Measurements from ENCODE around the gene LINGO1. TPM values are rescaled to one million over a fixed set of nuclear protein-coding genes. Genes with fewer than 3 reads are reported as not detected.

LINGO1 gene
- total RNA-seq, 1 experiment from 2014 or later: 51.3 TPM

DNA sequence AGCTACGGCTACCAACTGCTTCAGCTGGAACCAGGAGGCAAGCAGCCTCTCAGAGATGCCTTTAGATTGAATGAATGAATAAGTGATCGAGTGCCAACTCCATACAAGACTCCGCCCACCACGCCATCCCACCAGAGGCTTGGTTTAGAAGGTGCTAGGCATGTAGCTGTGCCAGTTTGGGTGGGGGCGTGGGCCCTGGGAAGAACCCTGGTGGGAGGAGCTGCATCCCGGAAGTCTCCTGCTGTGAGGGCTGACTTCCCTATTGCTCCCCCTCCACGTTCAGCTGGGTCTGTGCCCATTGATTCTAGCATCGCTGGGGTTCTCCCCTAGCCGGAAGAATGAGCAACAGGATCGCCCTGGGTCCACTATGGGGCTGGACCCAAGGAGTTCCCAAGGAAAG lies 20.9 kb downstream of the LINGO1 start (continued):
- TF ChIP-seq, protein P1, sequence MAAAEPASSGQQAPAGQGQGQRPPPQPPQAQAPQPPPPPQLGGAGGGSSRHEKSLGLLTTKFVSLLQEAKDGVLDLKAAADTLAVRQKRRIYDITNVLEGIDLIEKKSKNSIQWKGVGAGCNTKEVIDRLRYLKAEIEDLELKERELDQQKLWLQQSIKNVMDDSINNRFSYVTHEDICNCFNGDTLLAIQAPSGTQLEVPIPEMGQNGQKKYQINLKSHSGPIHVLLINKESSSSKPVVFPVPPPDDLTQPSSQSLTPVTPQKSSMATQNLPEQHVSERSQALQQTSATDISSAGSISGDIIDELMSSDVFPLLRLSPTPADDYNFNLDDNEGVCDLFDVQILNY (CRISPR knock-in tag; IDR thresholded peaks at IDR 0.05): no peak

DNA sequence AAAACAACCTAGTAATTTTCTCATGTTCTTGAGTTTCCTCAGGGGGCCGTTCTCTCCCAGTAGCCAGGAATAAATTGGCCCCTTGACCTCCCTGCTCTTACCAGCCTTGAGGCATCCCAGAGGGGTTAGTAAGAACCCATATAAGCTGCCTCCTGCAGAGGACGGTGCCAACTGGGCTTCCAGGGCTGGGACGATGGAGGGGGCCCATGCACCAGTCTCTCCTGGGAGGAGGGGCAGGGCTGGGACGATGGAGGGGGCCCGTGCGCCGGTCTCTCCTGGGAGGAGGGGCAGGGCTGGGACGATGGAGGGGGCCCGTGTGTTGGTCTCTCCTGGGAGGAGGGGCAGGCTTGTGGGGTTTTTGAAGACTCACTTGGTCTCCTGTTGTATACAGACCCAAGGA lies 22.0 kb downstream of the LINGO1 start:
- ATAC-seq: peak; percentile 3; the same call in 1 of the 2 replicates
- no peak overlapping the region for H3K4me3 Mint-ChIP-seq
- no peaks in the 10 kb centered on the region for H3K9me3 Mint-ChIP-seq
- DNase-seq (ENCODE audit: low spot score): no peak
- no peak overlapping the region for H3K27ac Mint-ChIP-seq
- CTCF ChIA-PET: interaction anchor here (1.0 to 17.1 kb wide), 3 partner anchors 8 to 264 kb away, joined by 3 to 195 read pairs (median 3); partner anchors contain the start of gene LINGO1
- peaks cover 14% of the 10 kb centered on the region for H3K36me3 Mint-ChIP-seq
- H3K27me3 Mint-ChIP-seq (ENCODE audit: low read depth): no peaks in the 10 kb centered on the region
- POLR2A ChIA-PET: no interaction called here
- TF ChIP-seq, protein P2, sequence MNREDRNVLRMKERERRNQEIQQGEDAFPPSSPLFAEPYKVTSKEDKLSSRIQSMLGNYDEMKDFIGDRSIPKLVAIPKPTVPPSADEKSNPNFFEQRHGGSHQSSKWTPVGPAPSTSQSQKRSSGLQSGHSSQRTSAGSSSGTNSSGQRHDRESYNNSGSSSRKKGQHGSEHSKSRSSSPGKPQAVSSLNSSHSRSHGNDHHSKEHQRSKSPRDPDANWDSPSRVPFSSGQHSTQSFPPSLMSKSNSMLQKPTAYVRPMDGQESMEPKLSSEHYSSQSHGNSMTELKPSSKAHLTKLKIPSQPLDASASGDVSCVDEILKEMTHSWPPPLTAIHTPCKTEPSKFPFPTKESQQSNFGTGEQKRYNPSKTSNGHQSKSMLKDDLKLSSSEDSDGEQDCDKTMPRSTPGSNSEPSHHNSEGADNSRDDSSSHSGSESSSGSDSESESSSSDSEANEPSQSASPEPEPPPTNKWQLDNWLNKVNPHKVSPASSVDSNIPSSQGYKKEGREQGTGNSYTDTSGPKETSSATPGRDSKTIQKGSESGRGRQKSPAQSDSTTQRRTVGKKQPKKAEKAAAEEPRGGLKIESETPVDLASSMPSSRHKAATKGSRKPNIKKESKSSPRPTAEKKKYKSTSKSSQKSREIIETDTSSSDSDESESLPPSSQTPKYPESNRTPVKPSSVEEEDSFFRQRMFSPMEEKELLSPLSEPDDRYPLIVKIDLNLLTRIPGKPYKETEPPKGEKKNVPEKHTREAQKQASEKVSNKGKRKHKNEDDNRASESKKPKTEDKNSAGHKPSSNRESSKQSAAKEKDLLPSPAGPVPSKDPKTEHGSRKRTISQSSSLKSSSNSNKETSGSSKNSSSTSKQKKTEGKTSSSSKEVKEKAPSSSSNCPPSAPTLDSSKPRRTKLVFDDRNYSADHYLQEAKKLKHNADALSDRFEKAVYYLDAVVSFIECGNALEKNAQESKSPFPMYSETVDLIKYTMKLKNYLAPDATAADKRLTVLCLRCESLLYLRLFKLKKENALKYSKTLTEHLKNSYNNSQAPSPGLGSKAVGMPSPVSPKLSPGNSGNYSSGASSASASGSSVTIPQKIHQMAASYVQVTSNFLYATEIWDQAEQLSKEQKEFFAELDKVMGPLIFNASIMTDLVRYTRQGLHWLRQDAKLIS (CRISPR knock-in tag; IDR thresholded peaks at IDR 0.05; ENCODE audit: borderline replicate concordance): no peak
- TF ChIP-seq ZNF532 (CRISPR knock-in tag; IDR thresholded peaks at IDR 0.05; ENCODE audit: borderline replicate concordance) (no peak), TEAD1 (CRISPR knock-in tag; IDR thresholded peaks at IDR 0.05) (no peak), GRHL2 (CRISPR knock-in tag; IDR thresholded peaks at IDR 0.05; ENCODE audit: insufficient replicate concordance, severe bottlenecking) (no peak), PRDM15 (CRISPR knock-in tag; IDR thresholded peaks at IDR 0.05) (no peak), NFATC4 (CRISPR knock-in tag; IDR thresholded peaks at IDR 0.05) (no peak)
- TF ChIP-seq, protein P3, sequence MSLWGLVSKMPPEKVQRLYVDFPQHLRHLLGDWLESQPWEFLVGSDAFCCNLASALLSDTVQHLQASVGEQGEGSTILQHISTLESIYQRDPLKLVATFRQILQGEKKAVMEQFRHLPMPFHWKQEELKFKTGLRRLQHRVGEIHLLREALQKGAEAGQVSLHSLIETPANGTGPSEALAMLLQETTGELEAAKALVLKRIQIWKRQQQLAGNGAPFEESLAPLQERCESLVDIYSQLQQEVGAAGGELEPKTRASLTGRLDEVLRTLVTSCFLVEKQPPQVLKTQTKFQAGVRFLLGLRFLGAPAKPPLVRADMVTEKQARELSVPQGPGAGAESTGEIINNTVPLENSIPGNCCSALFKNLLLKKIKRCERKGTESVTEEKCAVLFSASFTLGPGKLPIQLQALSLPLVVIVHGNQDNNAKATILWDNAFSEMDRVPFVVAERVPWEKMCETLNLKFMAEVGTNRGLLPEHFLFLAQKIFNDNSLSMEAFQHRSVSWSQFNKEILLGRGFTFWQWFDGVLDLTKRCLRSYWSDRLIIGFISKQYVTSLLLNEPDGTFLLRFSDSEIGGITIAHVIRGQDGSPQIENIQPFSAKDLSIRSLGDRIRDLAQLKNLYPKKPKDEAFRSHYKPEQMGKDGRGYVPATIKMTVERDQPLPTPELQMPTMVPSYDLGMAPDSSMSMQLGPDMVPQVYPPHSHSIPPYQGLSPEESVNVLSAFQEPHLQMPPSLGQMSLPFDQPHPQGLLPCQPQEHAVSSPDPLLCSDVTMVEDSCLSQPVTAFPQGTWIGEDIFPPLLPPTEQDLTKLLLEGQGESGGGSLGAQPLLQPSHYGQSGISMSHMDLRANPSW (CRISPR knock-in tag; conservative IDR thresholded peaks at IDR 0.05; ENCODE audit: low read depth): no peak
- H3K4me1 Mint-ChIP-seq: peaks cover 35% of the 10 kb centered on the region

Data from WTC11 (cell line).